ENCODE results near the gene EFHC1. TPM values are rescaled to one million over a fixed set of nuclear protein-coding genes. Genes with fewer than 3 reads are reported as not detected.
A peak's percentile ranks its signal among the peaks of the same experiment; 100 is the strongest.

EFHC1 gene
- total and polyA plus RNA-seq, 2 experiments from 2014 or later: 24.3 to 28.0 TPM

DNA sequence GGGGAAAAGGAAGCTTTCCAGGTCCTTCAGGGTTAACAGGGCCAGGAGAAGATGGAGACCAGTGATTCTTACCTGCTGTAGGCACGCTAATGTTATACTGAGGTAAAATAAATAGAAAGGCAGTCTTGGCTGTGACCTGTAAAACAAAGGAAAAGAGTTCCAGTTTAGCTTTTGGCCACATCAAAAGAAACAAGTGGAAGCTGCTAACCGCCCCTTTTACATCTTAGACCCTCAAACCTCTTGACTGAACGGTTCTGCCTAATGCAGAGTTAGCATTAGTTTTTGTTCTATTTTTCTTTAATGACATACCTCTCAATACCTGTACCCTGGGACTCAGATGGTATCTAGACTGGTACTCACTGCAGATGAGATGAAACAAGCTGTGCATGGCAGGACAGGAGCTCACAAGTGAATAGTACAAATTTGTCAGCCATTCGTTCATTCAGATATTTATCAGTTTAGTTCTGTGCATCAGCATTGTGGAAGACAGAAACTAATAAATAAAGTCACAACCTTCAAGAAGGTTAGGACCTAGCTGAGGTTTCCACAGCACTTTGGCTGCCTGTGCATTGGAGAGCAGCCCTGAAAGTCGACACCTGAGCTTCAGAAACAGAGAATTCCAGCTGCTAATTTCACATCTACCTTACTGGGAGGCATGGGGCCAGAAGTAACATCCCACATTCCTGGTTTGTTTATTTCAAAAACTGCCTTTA is 115.7 kb downstream of the EFHC1 start:
- Histone ChIP-seq H3K4me3 (no peak overlapping the region), H3K4me2 (peak overlapping the region; percentile 42; the same call in 1 of the 2 replicates), H4K20me1 (replicated peaks; ENCODE audit: insufficient read depth) (peaks cover 3% of the 10 kb centered on the region; the same call in 1 of the 2 replicates), H3F3A (replicated peaks; ENCODE audit: low read depth) (no peaks in the 10 kb centered on the region), H3K36me3 (ENCODE audit: insufficient read depth) (no peaks in the 10 kb centered on the region), H3K27me3 (ENCODE audit: insufficient read depth) (no peaks in the 10 kb centered on the region), H3K27ac (ENCODE audit: low read depth) (no peak overlapping the region), H3K4me1 (ENCODE audit: insufficient read depth) (peaks cover 23% of the 10 kb centered on the region), H3K9me2 (ENCODE audit: insufficient read depth) (peaks cover 2% of the 10 kb centered on the region; the same call in 1 of the 2 replicates), H3K79me2 (replicated peaks; ENCODE audit: insufficient read depth) (peaks cover 15% of the 10 kb centered on the region), H2AFZ (no peak overlapping the region)
- Mint-ChIP-seq H3K36me3 (ENCODE audit: low read depth) (0 out of 3 replicates have a peak, but pooled peaks cover 4% of the 10 kb centered on the region), H3K27ac (no peak overlapping the region), H3K27me3 (ENCODE audit: insufficient read depth, low read depth, poor library complexity) (peaks cover 2% of the 10 kb centered on the region), H3K4me3 (no peak overlapping the region), H3K4me1 (peaks cover 39% of the 10 kb centered on the region), H3K9me3 (no peaks in the 10 kb centered on the region; the same call in 2 of the 3 replicates)
- DNase-seq (ENCODE audit: low spot score) (peak; percentile 33), ATAC-seq (peak; percentile 64)
- TF ChIP-seq, protein P1, sequence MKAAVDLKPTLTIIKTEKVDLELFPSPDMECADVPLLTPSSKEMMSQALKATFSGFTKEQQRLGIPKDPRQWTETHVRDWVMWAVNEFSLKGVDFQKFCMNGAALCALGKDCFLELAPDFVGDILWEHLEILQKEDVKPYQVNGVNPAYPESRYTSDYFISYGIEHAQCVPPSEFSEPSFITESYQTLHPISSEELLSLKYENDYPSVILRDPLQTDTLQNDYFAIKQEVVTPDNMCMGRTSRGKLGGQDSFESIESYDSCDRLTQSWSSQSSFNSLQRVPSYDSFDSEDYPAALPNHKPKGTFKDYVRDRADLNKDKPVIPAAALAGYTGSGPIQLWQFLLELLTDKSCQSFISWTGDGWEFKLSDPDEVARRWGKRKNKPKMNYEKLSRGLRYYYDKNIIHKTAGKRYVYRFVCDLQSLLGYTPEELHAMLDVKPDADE (IDR thresholded peaks at IDR 0.05): no peak
- no peak for TF ChIP-seq CREB1 (CRISPR knock-in tag; IDR thresholded peaks at IDR 0.05; ENCODE audit: low read depth)
- no peak for TF ChIP-seq REST (IDR thresholded peaks at IDR 0.05; ENCODE audit: unreplicated experiment)
- TF ChIP-seq NANOG (IDR thresholded peaks at IDR 0.05; ENCODE audit: borderline replicate concordance): no peak
- TF ChIP-seq, protein P2, sequence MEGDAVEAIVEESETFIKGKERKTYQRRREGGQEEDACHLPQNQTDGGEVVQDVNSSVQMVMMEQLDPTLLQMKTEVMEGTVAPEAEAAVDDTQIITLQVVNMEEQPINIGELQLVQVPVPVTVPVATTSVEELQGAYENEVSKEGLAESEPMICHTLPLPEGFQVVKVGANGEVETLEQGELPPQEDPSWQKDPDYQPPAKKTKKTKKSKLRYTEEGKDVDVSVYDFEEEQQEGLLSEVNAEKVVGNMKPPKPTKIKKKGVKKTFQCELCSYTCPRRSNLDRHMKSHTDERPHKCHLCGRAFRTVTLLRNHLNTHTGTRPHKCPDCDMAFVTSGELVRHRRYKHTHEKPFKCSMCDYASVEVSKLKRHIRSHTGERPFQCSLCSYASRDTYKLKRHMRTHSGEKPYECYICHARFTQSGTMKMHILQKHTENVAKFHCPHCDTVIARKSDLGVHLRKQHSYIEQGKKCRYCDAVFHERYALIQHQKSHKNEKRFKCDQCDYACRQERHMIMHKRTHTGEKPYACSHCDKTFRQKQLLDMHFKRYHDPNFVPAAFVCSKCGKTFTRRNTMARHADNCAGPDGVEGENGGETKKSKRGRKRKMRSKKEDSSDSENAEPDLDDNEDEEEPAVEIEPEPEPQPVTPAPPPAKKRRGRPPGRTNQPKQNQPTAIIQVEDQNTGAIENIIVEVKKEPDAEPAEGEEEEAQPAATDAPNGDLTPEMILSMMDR (conservative IDR thresholded peaks at IDR 0.05; ENCODE audit: low read depth in 2 of 2): no peak
- no peak for TF ChIP-seq ZNF462 (CRISPR knock-in tag; IDR thresholded peaks at IDR 0.05)
- TF ChIP-seq JUNB (IDR thresholded peaks at IDR 0.05; ENCODE audit: unreplicated experiment): no peak
- TF ChIP-seq EZH2phosphoT487 (IDR thresholded peaks at IDR 0.05; ENCODE audit: unreplicated experiment): no peak
- TF ChIP-seq EZH2 (IDR thresholded peaks at IDR 0.05; ENCODE audit: low read depth, unreplicated experiment): no peak

All from GM23338 (cell line).